Transverse colon (tissue), 4 donors: ENCODE results near the gene MT1E. TPM values are rescaled to one million over a fixed set of nuclear protein-coding genes. Genes with fewer than 3 reads are reported as not detected.

Source experiments
- DNase-seq: peaks from one replicate; pipeline ENCODE4 v3.0.0-alpha.2; 2019
- H3K27ac ChIP-seq, 4 donors: fragments of 200-600 bp; sonication (generic); 2 replicates each; pipeline ENCODE4 v1.5.1; 2016 to 2018; ENCODE audit warnings: inconsistent platforms in 4 of 4
- H3K27me3 ChIP-seq: fragments of 200-600 bp; sonication (generic); 2 replicates; pipeline ENCODE4 v1.5.1; 2017; ENCODE audit warnings: inconsistent platforms
- H3K36me3 ChIP-seq, 4 donors: fragments of 200-600 bp; sonication (generic); 2 replicates each; pipeline ENCODE4 v1.5.1; 2017 to 2019; ENCODE audit warnings: inconsistent platforms in 4 of 4
- H3K4me1 ChIP-seq, 4 donors: fragments of 200-600 bp; sonication (generic); 2 replicates each; pipeline ENCODE4 v1.5.1; 2017 to 2020; ENCODE audit warnings: inconsistent platforms in 4 of 4
- H3K4me3 ChIP-seq, 4 donors: fragments of 200-600 bp; sonication (generic); 1 replicate in 1 of 4; 2 replicates in 3 of 4; pipeline versions ENCODE4 v1.5.1 to v1.6.1; 2017 to 2019; ENCODE audit warnings: inconsistent platforms in 4 of 4
- H3K9me3 ChIP-seq, 2 donors: fragments of 200-600 bp; sonication (generic); 2 replicates each; pipeline ENCODE4 v1.5.1; 2017 to 2019; ENCODE audit warnings: inconsistent platforms in 2 of 2
- CTCF ChIP-seq, 5 experiments: fragments of 200-600 bp in 3 of 5; fragments of 450-650 bp in 2 of 5; sonication (generic) in 3 of 5; IDR thresholded peaks; 1 replicate in 2 of 5; 2 replicates in 3 of 5; pipeline ENCODE4 v1.5.1; 2016 to 2017; ENCODE audit warnings: antibody characterized with exemption in 5 of 5, inconsistent platforms in 3 of 5, mild to moderate bottlenecking in 2 of 5, moderate library complexity in 1 of 5
- EP300 ChIP-seq: sonication (generic); formaldehyde crosslinking; IDR thresholded peaks from one replicate; pipeline ENCODE4 v1.6.1; 2017; ENCODE audit warnings: antibody characterized with exemption, low read depth
- POLR2A ChIP-seq: fragments of 450-650 bp; IDR thresholded peaks from one replicate; pipeline ENCODE4 v1.6.1; 2016; ENCODE audit warnings: antibody characterized with exemption, mild to moderate bottlenecking, moderate library complexity
- POLR2AphosphoS5 ChIP-seq, 3 donors: sonication (generic); formaldehyde crosslinking; IDR thresholded peaks; one replicate each; pipeline ENCODE4 v1.6.1; 2016; ENCODE audit warnings: antibody characterized with exemption in 3 of 3
- WGBS, 2 donors: methylation state at CpG; one replicate each; pipeline ENCODE4 v1.1.5; 2018; ENCODE audit warnings: low coverage in 1 of 2; 5-methylcytosine and 5-hydroxymethylcytosine counted together
- in situ Hi-C, 4 donors: fragments of 200-750 bp; cut with MboI; loops; one replicate each; pipeline versions ENCODE4 v1.15.0 to v1.15.1; 2017; ENCODE audit warnings: low sequenced_read_pairs in 3 of 4, low pct_ligation_motif_present in 1 of 4, low pct_unique_long_range_greater_than_20kb in 1 of 4
- intact Hi-C: fragments of 100-400 bp; cut with DNase I; formaldehyde crosslinking; loops from one replicate; pipeline ENCODE4 v1.15.1; 2023; ENCODE audit warnings: low total_unique reads
- total RNA-seq, 4 donors: library from RNA; depleted of rRNA; stranded (reverse); fragments of >200 nt; gene quantifications; one replicate each; pipeline ENCODE4 v1.1.0, GENCODE V29; 2016

The MT1E gene
- total RNA-seq, 4 donors from 2014 or later = 109 to 1,058 (median 257) TPM

GRCh38 chr16:56593573-56594291 is 31.8 kb upstream of the MT1E start:
- WGBS, 2 donors = 73 to 91% methylated on average over 4 to 6 of the region's 6 CpGs
- Histone ChIP-seq H3K36me3 (no peaks in the 10 kb centered on the region), H3K4me1 (peaks cover 0 to 13% (median 11%) of the 10 kb centered on the region in 4 donors), H3K27me3 (peaks cover 21% of the 10 kb centered on the region), H3K27ac (no peak overlapping the region), H3K9me3 (no peaks in the 10 kb centered on the region), H3K4me3 (no peak overlapping the region)
- intact Hi-C loops = no loop called here
- TF ChIP-seq POLR2A (no peak), POLR2AphosphoS5 (IDR thresholded peaks at IDR 0.05) (no peak), CTCF (IDR thresholded peaks at IDR 0.05) (no peak), EP300 (no peak)
- DNase-seq = no peak
- in situ Hi-C loops = no loop called here

- no peak overlapping the region for H3K4me3 ChIP-seq
- no peaks in the 10 kb centered on the region for H3K36me3 ChIP-seq
- H3K9me3 ChIP-seq = no peaks in the 10 kb centered on the region
- in situ Hi-C loops = no loop called here
- no peak overlapping the region for H3K27ac ChIP-seq
- WGBS, 2 donors = 89 to 100% methylated on average over 3 to 5 of the region's 5 CpGs
- peaks cover 16% of the 10 kb centered on the region for H3K27me3 ChIP-seq
- TF ChIP-seq EP300 (no peak), CTCF (IDR thresholded peaks at IDR 0.05) (no peak), POLR2AphosphoS5 (IDR thresholded peaks at IDR 0.05) (no peak), POLR2A (no peak)
- DNase-seq = no peak
- intact Hi-C loops = no loop called here
- H3K4me1 ChIP-seq = peaks cover 0 to 10% (median 7%) of the 10 kb centered on the region in 4 donors
Observed at GRCh38 chr16:56594292-56594619, 31.3 kb upstream of the MT1E start.

- WGBS, 2 donors = 31 to 67% methylated on average over 3 to 8 of the region's 8 CpGs
- no peaks in the 10 kb centered on the region for H3K27me3 ChIP-seq
- no peaks in the 10 kb centered on the region for H3K4me1 ChIP-seq
- DNase-seq = no peak
- TF ChIP-seq POLR2AphosphoS5 (IDR thresholded peaks at IDR 0.05) (no peak), EP300 (no peak), POLR2A (no peak), CTCF (IDR thresholded peaks at IDR 0.05) (peak; percentile 48 to 54 (median 53))
- no peaks in the 10 kb centered on the region for H3K9me3 ChIP-seq
- in situ Hi-C loops (no loop called here), intact Hi-C loops (no loop called here)
- no peak overlapping the region for H3K4me3 ChIP-seq
- H3K27ac ChIP-seq = no peak overlapping the region
- no peaks in the 10 kb centered on the region for H3K36me3 ChIP-seq
Observed at GRCh38 chr16:56600398-56600999, 25.1 kb upstream of the MT1E start.

GRCh38 chr16:56601325-56601724 is 24.3 kb upstream of the MT1E start:
- Histone ChIP-seq H3K36me3 (no peaks in the 10 kb centered on the region), H3K4me1 (no peaks in the 10 kb centered on the region), H3K4me3 (no peak overlapping the region), H3K27me3 (no peaks in the 10 kb centered on the region), H3K9me3 (no peaks in the 10 kb centered on the region), H3K27ac (no peak overlapping the region)
- DNase-seq = no peak
- TF ChIP-seq CTCF (IDR thresholded peaks at IDR 0.05) (no peak), POLR2A (no peak), POLR2AphosphoS5 (IDR thresholded peaks at IDR 0.05) (no peak), EP300 (no peak)
- intact Hi-C loops (no loop called here), in situ Hi-C loops (no loop called here)
- 69 to 83% methylated on average over 1 to 9 of the region's 9 CpGs for WGBS, 2 donors
